CD4-positive, alpha-beta T cell (primary cell): Measurements from ENCODE around the gene KIAA0825. TPM values are rescaled to one million over a fixed set of nuclear protein-coding genes. Genes with fewer than 3 reads are reported as not detected.

Experiments used
- ATAC-seq: fragments of 200-7000 bp; cut with Tn5 transposase; one replicate; pipeline ENCODE4 v1.10.0; 2022; ENCODE audit warnings: mild to moderate bottlenecking; ENCODE audit not compliant: poor library complexity
- CTCF ChIA-PET: fragments of 350-600 bp; sonication (Branson Sonifier 250); formaldehyde crosslinking; loops from one replicate; lab custom pipeline; 2021; ENCODE audit warnings: antibody characterized with exemption, inconsistent platforms; lab: Charles Lee
- POLR2A ChIA-PET: fragments of 350-600 bp; sonication (Branson Sonifier 250); formaldehyde crosslinking; loops from one replicate; lab custom pipeline; 2021; ENCODE audit warnings: antibody characterized with exemption, inconsistent platforms; lab: Charles Lee
- DNase-seq, 14 experiments: peaks; one replicate each; pipeline ENCODE4 v3.0.0-alpha.2; 2013 to 2020; ENCODE audit warnings: mixed read lengths in 2 of 14
- H3K27ac ChIP-seq, 2 donors: one replicate each; pipeline versions ENCODE4 v1.5.1 to v1.7.0; 2013; ENCODE audit warnings: low read length in 2 of 2, low read depth in 1 of 2, mild to moderate bottlenecking in 1 of 2
- H3K27me3 ChIP-seq, 2 experiments: 1 replicate in 1 of 2; 2 replicates in 1 of 2; pipeline versions ENCODE4 v1.6.1 to v1.7.0; 2013; ENCODE audit warnings: low read length in 2 of 2, control low read depth in 1 of 2, mild to moderate bottlenecking in 1 of 2, moderate library complexity in 1 of 2; ENCODE audit not compliant: insufficient read depth in 2 of 2, control insufficient read depth in 1 of 2
- H3K36me3 ChIP-seq: one replicate; pipeline ENCODE4 v1.6.1; 2013; ENCODE audit warnings: low read length, control low read depth; ENCODE audit not compliant: insufficient read depth
- H3K4me1 ChIP-seq: one replicate; pipeline ENCODE4 v1.6.1; 2013; ENCODE audit warnings: low read length, control low read depth; ENCODE audit not compliant: insufficient read depth
- H3K4me3 ChIP-seq: one replicate; pipeline ENCODE4 v1.5.1; 2013; ENCODE audit warnings: mild to moderate bottlenecking, low read length, moderate library complexity
- H3K9me3 ChIP-seq, 2 experiments: 1 replicate in 1 of 2; 2 replicates in 1 of 2; pipeline versions ENCODE4 v1.6.1 to v1.7.0; 2013; ENCODE audit warnings: low read length in 2 of 2, mild to moderate bottlenecking in 2 of 2, control low read depth in 1 of 2, moderate library complexity in 1 of 2; ENCODE audit not compliant: control insufficient read depth in 1 of 2, insufficient read depth in 1 of 2
- H3K27ac Mint-ChIP-seq: one replicate; pipeline ENCODE4 v1.8.0; 2020; ENCODE audit warnings: mixed read lengths
- H3K27me3 Mint-ChIP-seq: one replicate; pipeline ENCODE4 v1.8.0; 2021; ENCODE audit warnings: mixed read lengths
- H3K36me3 Mint-ChIP-seq: one replicate; pipeline ENCODE4 v1.8.0; 2021; ENCODE audit warnings: low read depth, mixed read lengths
- H3K4me1 Mint-ChIP-seq: one replicate; pipeline ENCODE4 v1.8.0; 2021; ENCODE audit warnings: low read depth, mixed read lengths
- H3K4me3 Mint-ChIP-seq: one replicate; pipeline ENCODE4 v1.8.0; 2020; ENCODE audit warnings: mild to moderate bottlenecking, mixed read lengths
- H3K9me3 Mint-ChIP-seq: one replicate; pipeline ENCODE4 v1.8.0; 2020; ENCODE audit warnings: mixed read lengths
- CTCF ChIP-seq: fragments of 200-600 bp; IDR thresholded peaks from one replicate; pipeline ENCODE4 v1.8.0; 2022; ENCODE audit warnings: antibody characterized with exemption, mild to moderate bottlenecking
- intact Hi-C, 2 experiments: fragments of 100-400 bp; cut with DNase I in 1 of 2; cut with micrococcal nuclease in 1 of 2; formaldehyde crosslinking; loops; one replicate each; pipeline versions ENCODE4 v1.15.1 to v1.9.0; 2023 to 2025; cut with DNase I, micrococcal nuclease
- total RNA-seq, 174 experiments: library from RNA in 2 of 174; stranded (reverse) in 2 of 174; gene quantifications; one replicate each; pipeline ENCODE4 v1.2.3 and lab custom pipeline; 2021 to 2026

KIAA0825 gene
- total RNA-seq, 2 experiments from 2014 or later: 1.5 to 1.6 TPM

GRCh38 chr5:94402096-94402495 lies 216.3 kb downstream of the KIAA0825 start:
- Mint-ChIP-seq H3K27me3 (no peaks in the 10 kb centered on the region), H3K36me3 (peaks cover 4% of the 10 kb centered on the region), H3K4me3 (no peak overlapping the region), H3K27ac (no peak overlapping the region), H3K4me1 (no peaks in the 10 kb centered on the region), H3K9me3 (no peaks in the 10 kb centered on the region)
- ChIA-PET CTCF (no interaction called here), POLR2A (no interaction called here)
- no peaks in the 10 kb centered on the region for H3K27me3 ChIP-seq
- ATAC-seq: no peak
- no peak for TF ChIP-seq CTCF
- no peaks in the 10 kb centered on the region for H3K4me1 ChIP-seq
- H3K9me3 ChIP-seq: no peaks in the 10 kb centered on the region
- no peak overlapping the region for H3K4me3 ChIP-seq
- no peak overlapping the region for H3K27ac ChIP-seq
- H3K36me3 ChIP-seq: no peaks in the 10 kb centered on the region
- intact Hi-C loops: no loop called here
- DNase-seq: no peak

GRCh38 chr5:94397508-94397907 lies 220.9 kb downstream of the KIAA0825 start:
- Histone ChIP-seq H3K4me1 (no peaks in the 10 kb centered on the region), H3K27me3 (no peaks in the 10 kb centered on the region), H3K9me3 (no peaks in the 10 kb centered on the region), H3K36me3 (no peaks in the 10 kb centered on the region), H3K4me3 (no peak overlapping the region), H3K27ac (no peak overlapping the region)
- Mint-ChIP-seq H3K36me3 (no peaks in the 10 kb centered on the region), H3K27me3 (no peaks in the 10 kb centered on the region), H3K27ac (no peak overlapping the region), H3K4me1 (no peaks in the 10 kb centered on the region), H3K4me3 (no peak overlapping the region), H3K9me3 (no peaks in the 10 kb centered on the region)
- no peak for DNase-seq
- no peak for TF ChIP-seq CTCF
- ATAC-seq: no peak
- intact Hi-C loops: no loop called here
- POLR2A ChIA-PET: no interaction called here
- CTCF ChIA-PET: no interaction called here

- H3K27me3 ChIP-seq: no peaks in the 10 kb centered on the region
- ChIA-PET POLR2A (no interaction called here), CTCF (interaction anchor here (1.9 kb wide), 1 partner anchor 12 kb away, joined by 4 read pairs; no protein-coding TSS in a partner anchor)
These were observed 221.7 kb downstream of the KIAA0825 start for GRCh38 chr5:94396687-94397086.

More at GRCh38 chr5:94396687-94397086, 221.7 kb downstream of the KIAA0825 start:
- Mint-ChIP-seq H3K27me3 (no peaks in the 10 kb centered on the region), H3K27ac (no peak overlapping the region), H3K9me3 (no peaks in the 10 kb centered on the region), H3K36me3 (no peaks in the 10 kb centered on the region), H3K4me3 (no peak overlapping the region), H3K4me1 (no peaks in the 10 kb centered on the region)
- no peak overlapping the region for H3K4me3 ChIP-seq
- ATAC-seq (no peak), DNase-seq (no peak)
- H3K36me3 ChIP-seq: no peaks in the 10 kb centered on the region
- H3K4me1 ChIP-seq: no peaks in the 10 kb centered on the region
- intact Hi-C loops: no loop called here
- no peak for TF ChIP-seq CTCF
- H3K9me3 ChIP-seq: no peaks in the 10 kb centered on the region
- H3K27ac ChIP-seq: no peak overlapping the region
